Colonic mucosa (tissue), 4 donors: ENCODE results near the gene SLC27A6. TPM values are rescaled to one million over a fixed set of nuclear protein-coding genes. Genes with fewer than 3 reads are reported as not detected.

ENCODE experiments used
- DNase-seq: peaks from one replicate; pipeline ENCODE4 v3.0.0-alpha.2; 2020
- H3K27ac ChIP-seq: fragments of 200-600 bp; one replicate; pipeline ENCODE4 v1.8.0; 2021
- H3K27me3 ChIP-seq: fragments of 200-600 bp; one replicate; pipeline ENCODE4 v1.8.0; 2021
- H3K36me3 ChIP-seq: fragments of 200-600 bp; one replicate; pipeline ENCODE4 v1.8.0; 2021
- H3K4me1 ChIP-seq: fragments of 200-600 bp; one replicate; pipeline ENCODE4 v1.8.0; 2021; ENCODE audit warnings: mild to moderate bottlenecking
- H3K4me3 ChIP-seq: fragments of 200-600 bp; one replicate; pipeline ENCODE4 v1.8.0; 2021
- H3K9ac ChIP-seq, 2 donors: one replicate each; pipeline ENCODE4 v1.7.0; 2013; ENCODE audit warnings: control low read depth in 2 of 2, low read depth in 2 of 2, low read length in 2 of 2
- H3K9me3 ChIP-seq: fragments of 200-600 bp; one replicate; pipeline ENCODE4 v1.8.0; 2021
- CTCF ChIP-seq: fragments of 200-600 bp; IDR thresholded peaks from one replicate; pipeline ENCODE4 v1.8.0; 2022; ENCODE audit warnings: antibody characterized with exemption, mild to moderate bottlenecking
- intact Hi-C: fragments of 100-400 bp; cut with DNase I; formaldehyde crosslinking; loops from one replicate; pipeline ENCODE4 v1.14.1; 2022
- total RNA-seq, 2 donors: library from RNA; stranded (reverse); fragmentation: NEBNext Ultra II Directional in 1 of 2; extraction: Animal tissue kit (Norgen Biotek cat#: 25700) in 1 of 2; gene quantifications; one replicate each; pipeline ENCODE4 v1.2.1, GENCODE V29; 2021
- donor health status: healthy.
- donor health status: DM: no; HTN: no; CAD: no.
- donor health status: DM: no; HTN: no; CAD: no.

Gene SLC27A6
- total RNA-seq, 2 donors from 2014 or later = 0.48 to 0.67 TPM

- DNase-seq = no peak
- no peak for TF ChIP-seq CTCF
- Histone ChIP-seq H3K36me3 (no peaks in the 10 kb centered on the region), H3K27me3 (no peaks in the 10 kb centered on the region), H3K4me3 (no peak overlapping the region), H3K9ac (no peak overlapping the region), H3K4me1 (no peaks in the 10 kb centered on the region), H3K27ac (no peak overlapping the region), H3K9me3 (no peaks in the 10 kb centered on the region)
- intact Hi-C loops = no loop called here
These were observed 107.8 kb downstream of the SLC27A6 start for GRCh38 chr5:129073111-129073510.

- H3K9me3 ChIP-seq = no peaks in the 10 kb centered on the region
- no peaks in the 10 kb centered on the region for H3K4me1 ChIP-seq
- intact Hi-C loops = no loop called here
- H3K4me3 ChIP-seq = no peak overlapping the region
- no peak for TF ChIP-seq CTCF
- no peak for DNase-seq
- H3K9ac ChIP-seq = no peak overlapping the region
- no peaks in the 10 kb centered on the region for H3K27me3 ChIP-seq
- no peaks in the 10 kb centered on the region for H3K36me3 ChIP-seq
- no peak overlapping the region for H3K27ac ChIP-seq
These were observed 109.6 kb downstream of the SLC27A6 start for GRCh38 chr5:129074903-129075302.

GRCh38 chr5:129077433-129078075, 112.3 kb downstream of the SLC27A6 start:
- TF ChIP-seq CTCF = no peak
- H3K27ac ChIP-seq = no peak overlapping the region

GRCh38 chr5:129078247-129078646, 113.0 kb downstream of the SLC27A6 start:
- DNase-seq = no peak
- Histone ChIP-seq H3K36me3 (no peaks in the 10 kb centered on the region), H3K9me3 (no peaks in the 10 kb centered on the region), H3K27ac (no peak overlapping the region), H3K4me3 (no peak overlapping the region), H3K27me3 (no peaks in the 10 kb centered on the region), H3K4me1 (no peaks in the 10 kb centered on the region), H3K9ac (no peak overlapping the region)
- intact Hi-C loops = no loop called here
- no peak for TF ChIP-seq CTCF

More at GRCh38 chr5:129077433-129078075, 112.3 kb downstream of the SLC27A6 start:
- no peaks in the 10 kb centered on the region for H3K9me3 ChIP-seq
- no peak overlapping the region for H3K9ac ChIP-seq
- no peaks in the 10 kb centered on the region for H3K4me1 ChIP-seq
- no peaks in the 10 kb centered on the region for H3K27me3 ChIP-seq
- H3K4me3 ChIP-seq = no peak overlapping the region
- H3K36me3 ChIP-seq = no peaks in the 10 kb centered on the region
- DNase-seq = no peak
- intact Hi-C loops = no loop called here

GRCh38 chr5:129078660-129079059, 113.4 kb downstream of the SLC27A6 start:
- intact Hi-C loops = no loop called here
- no peak for TF ChIP-seq CTCF
- H3K4me1 ChIP-seq = no peaks in the 10 kb centered on the region
- H3K4me3 ChIP-seq = no peak overlapping the region
- no peak overlapping the region for H3K9ac ChIP-seq
- H3K9me3 ChIP-seq = no peaks in the 10 kb centered on the region
- DNase-seq = no peak
- H3K36me3 ChIP-seq = no peaks in the 10 kb centered on the region
- no peak overlapping the region for H3K27ac ChIP-seq
- H3K27me3 ChIP-seq = no peaks in the 10 kb centered on the region
